NB4 (cell line): ENCODE results near the gene COL5A1.

Experiments used
- CTCF ChIP-seq: IDR thresholded peaks from one replicate; pipeline ENCODE4 v1.5.1; 2012; ENCODE audit warnings: low read depth, low read length
- POLR2A ChIP-seq: IDR thresholded peaks from 2 replicates; pipeline ENCODE4 v1.6.1; 2011; ENCODE audit warnings: mild to moderate bottlenecking; ENCODE audit not compliant: insufficient read length; ENCODE audit errors: extremely low read depth

GRCh38 chr9:134775081-134775951 is 133.7 kb downstream of the COL5A1 start:
- TF ChIP-seq CTCF (no peak), POLR2A (no peak)
